Measurements from ENCODE around the gene TDRD12.

- peak; percentile 12; the same call in 1 of the 2 replicates for TF ChIP-seq CTCF (IDR thresholded peaks at IDR 0.05; ENCODE audit: low read depth, low read length)
- TF ChIP-seq EZH2phosphoT487 (IDR thresholded peaks at IDR 0.05; ENCODE audit: low read depth) = no peak
Observed at GRCh38 chr19:32677657-32678056, 41.9 kb upstream of the TDRD12 start.
